Smooth muscle cell (in vitro differentiated cells): ENCODE results near the gene SPRR1A. TPM values are rescaled to one million over a fixed set of nuclear protein-coding genes. Genes with fewer than 3 reads are reported as not detected.

ENCODE experiments used
- DNase-seq: peaks from one replicate; lab custom pipeline; 2025; ENCODE audit not compliant: unreplicated experiment; lab: John Stamatoyannopoulos, UW
- H2AFZ ChIP-seq: fragments of 200-600 bp; sonication (generic); 2 replicates; pipeline ENCODE4 v1.6.0; 2016; ENCODE audit warnings: antibody characterized with exemption, low read depth, mild to moderate bottlenecking
- H3F3A ChIP-seq: fragments of 200-600 bp; sonication (generic); 2 replicates; pipeline ENCODE4 v1.6.0; 2017; ENCODE audit warnings: antibody characterized with exemption, low read depth
- H3K27ac ChIP-seq: fragments of 200-600 bp; sonication (generic); 2 replicates; pipeline ENCODE4 v1.5.1; 2016; ENCODE audit warnings: low read depth, mild to moderate bottlenecking
- H3K27me3 ChIP-seq: fragments of 200-600 bp; sonication (generic); 2 replicates; pipeline ENCODE4 v1.6.1; 2016; ENCODE audit warnings: low read depth, mild to moderate bottlenecking
- H3K36me3 ChIP-seq: fragments of 200-600 bp; sonication (generic); 2 replicates; pipeline ENCODE4 v1.5.1; 2016; ENCODE audit warnings: low read depth
- H3K4me1 ChIP-seq: fragments of 200-600 bp; sonication (generic); 2 replicates; pipeline ENCODE4 v1.5.1; 2016; ENCODE audit warnings: low read depth
- H3K4me2 ChIP-seq: fragments of 200-600 bp; sonication (generic); 2 replicates; pipeline ENCODE4 v1.6.0; 2016; ENCODE audit warnings: mild to moderate bottlenecking
- H3K4me3 ChIP-seq: fragments of 200-600 bp; sonication (generic); 2 replicates; pipeline ENCODE4 v1.5.1; 2016; ENCODE audit warnings: mild to moderate bottlenecking
- H3K79me2 ChIP-seq: fragments of 200-600 bp; sonication (generic); 2 replicates; pipeline ENCODE4 v1.6.0; 2016; ENCODE audit warnings: low read depth, mild to moderate bottlenecking
- H3K9ac ChIP-seq: fragments of 200-600 bp; sonication (generic); 2 replicates; pipeline ENCODE4 v1.6.0; 2016; ENCODE audit warnings: low read depth
- H3K9me3 ChIP-seq: fragments of 200-600 bp; sonication (generic); replicated peaks from 2 replicates; pipeline ENCODE4 v1.5.1; 2016; ENCODE audit warnings: low read depth
- H4K20me1 ChIP-seq: fragments of 200-600 bp; sonication (generic); 2 replicates; pipeline ENCODE4 v1.6.0; 2016; ENCODE audit warnings: low read depth
- CTCF ChIP-seq: fragments of 200-600 bp; sonication (generic); IDR thresholded peaks from 2 replicates; pipeline ENCODE4 v1.5.1; 2017; ENCODE audit warnings: borderline replicate concordance, mild to moderate bottlenecking, antibody characterized with exemption; ENCODE audit not compliant: insufficient read depth, poor library complexity, severe bottlenecking
- WGBS: methylation state at CpG from one replicate; pipeline ENCODE4 v1.1.7; 2016; ENCODE audit warnings: low lambda C conversion rate; 5-methylcytosine and 5-hydroxymethylcytosine counted together
- polyA plus RNA-seq: library from polyadenylated mRNA; unstranded; fragments of >200 nt; fragmentation: Nextera tagmentation; extraction: Ambion mirVana; gene quantifications from 2 replicates; pipeline ENCODE4 v1.2.1, GENCODE V29; 2016
- total RNA-seq: library from RNA; depleted of rRNA; stranded (reverse); fragments of >200 nt; gene quantifications from 2 replicates; pipeline ENCODE4 v1.2.3, GENCODE V29; 2014

SPRR1A gene
- total and polyA plus RNA-seq, 2 experiments from 2014 or later, result 18.0 TPM; not detected in 1

GRCh38 chr1:153023109-153023508 is 39.2 kb downstream of the SPRR1A start:
- Histone ChIP-seq H3K79me2 (no peaks in the 10 kb centered on the region), H3K4me1 (no peaks in the 10 kb centered on the region), H3K9ac (no peak overlapping the region), H3K4me3 (no peak overlapping the region), H3K4me2 (no peak overlapping the region), H3K36me3 (no peaks in the 10 kb centered on the region), H3K27ac (no peak overlapping the region), H3F3A (no peaks in the 10 kb centered on the region), H3K9me3 (no peaks in the 10 kb centered on the region), H2AFZ (no peak overlapping the region), H4K20me1 (no peaks in the 10 kb centered on the region), H3K27me3 (no peaks in the 10 kb centered on the region)
- no peak for DNase-seq
- WGBS, result 72% methylated on average over 7 of the region's 7 CpGs
- TF ChIP-seq CTCF, result no peak

- WGBS, result 65% methylated on average over 1 of the region's 1 CpG
- no peaks in the 10 kb centered on the region for H3K36me3 ChIP-seq
- no peak for DNase-seq
- no peaks in the 10 kb centered on the region for H3K4me1 ChIP-seq
- no peaks in the 10 kb centered on the region for H3F3A ChIP-seq
- no peak overlapping the region for H3K9ac ChIP-seq
- no peak overlapping the region for H3K27ac ChIP-seq
- no peaks in the 10 kb centered on the region for H4K20me1 ChIP-seq
- no peaks in the 10 kb centered on the region for H3K9me3 ChIP-seq
- TF ChIP-seq CTCF, result no peak
- H2AFZ ChIP-seq, result no peak overlapping the region
- H3K79me2 ChIP-seq, result no peaks in the 10 kb centered on the region
- no peaks in the 10 kb centered on the region for H3K27me3 ChIP-seq
- no peak overlapping the region for H3K4me3 ChIP-seq
- H3K4me2 ChIP-seq, result no peak overlapping the region
These were observed 40.5 kb downstream of the SPRR1A start for GRCh38 chr1:153024413-153024812.

GRCh38 chr1:153025797-153026196 is 41.9 kb downstream of the SPRR1A start:
- no peak overlapping the region for H2AFZ ChIP-seq
- H3K36me3 ChIP-seq, result no peaks in the 10 kb centered on the region
- H3K79me2 ChIP-seq, result no peaks in the 10 kb centered on the region
- H3K27me3 ChIP-seq, result no peaks in the 10 kb centered on the region
- 83% methylated on average over 1 of the region's 1 CpG for WGBS
- no peak for DNase-seq
- H3K9me3 ChIP-seq, result no peaks in the 10 kb centered on the region
- H3K4me2 ChIP-seq, result no peak overlapping the region
- H3K27ac ChIP-seq, result no peak overlapping the region
- H4K20me1 ChIP-seq, result no peaks in the 10 kb centered on the region
- no peak overlapping the region for H3K4me3 ChIP-seq
- no peaks in the 10 kb centered on the region for H3F3A ChIP-seq
- H3K9ac ChIP-seq, result no peak overlapping the region
- TF ChIP-seq CTCF, result no peak
- no peaks in the 10 kb centered on the region for H3K4me1 ChIP-seq

- Histone ChIP-seq H3F3A (no peaks in the 10 kb centered on the region), H3K79me2 (no peaks in the 10 kb centered on the region), H3K9me3 (no peaks in the 10 kb centered on the region), H3K9ac (no peak overlapping the region), H3K27ac (no peak overlapping the region), H2AFZ (no peak overlapping the region), H3K4me2 (no peak overlapping the region), H3K36me3 (no peaks in the 10 kb centered on the region), H4K20me1 (no peaks in the 10 kb centered on the region), H3K4me1 (no peaks in the 10 kb centered on the region), H3K4me3 (no peak overlapping the region), H3K27me3 (no peaks in the 10 kb centered on the region)
- DNase-seq, result no peak
- WGBS, result 34% methylated on average over 1 of the region's 1 CpG
- no peak for TF ChIP-seq CTCF
These were observed 44.9 kb downstream of the SPRR1A start for GRCh38 chr1:153028766-153029165.
